Measurements from ENCODE around the gene ADGRF4.

The ADGRF4 gene

GRCh38 chr6:47680724-47681123 lies 17.7 kb upstream of the ADGRF4 start:
- no peak for DNase-seq (ENCODE audit: extremely low spot score, insufficient read length, low read depth)
- no peak for FAIRE-seq

GRCh38 chr6:47681201-47681990 lies 17.0 kb upstream of the ADGRF4 start:
- FAIRE-seq, result no peak
- DNase-seq (ENCODE audit: extremely low spot score, insufficient read length, low read depth), result no peak

GRCh38 chr6:47686411-47686810 lies 12.0 kb upstream of the ADGRF4 start:
- FAIRE-seq, result no peak
- no peak for DNase-seq (ENCODE audit: extremely low spot score, insufficient read length, low read depth)

- no peak for FAIRE-seq
- no peak for DNase-seq (ENCODE audit: extremely low spot score, insufficient read length, low read depth)
Measured at GRCh38 chr6:47687432-47687831, 10.9 kb upstream of the ADGRF4 start.

- FAIRE-seq (no peak), DNase-seq (ENCODE audit: extremely low spot score, insufficient read length, low read depth) (no peak)
Measured at GRCh38 chr6:47690214-47690613, 8.2 kb upstream of the ADGRF4 start.

- DNase-seq (ENCODE audit: extremely low spot score, insufficient read length, low read depth) (no peak), FAIRE-seq (no peak)
Measured at GRCh38 chr6:47690791-47691190, 7.6 kb upstream of the ADGRF4 start.

GRCh38 chr6:47697925-47698324 lies 455 bp upstream of the ADGRF4 start:
- DNase-seq (ENCODE audit: extremely low spot score, insufficient read length, low read depth) (no peak), FAIRE-seq (no peak)

GRCh38 chr6:47700053-47700452 lies 1.7 kb downstream of the ADGRF4 start:
- FAIRE-seq (no peak), DNase-seq (ENCODE audit: extremely low spot score, insufficient read length, low read depth) (no peak)

GRCh38 chr6:47700596-47700995 lies 2.2 kb downstream of the ADGRF4 start:
- no peak for DNase-seq (ENCODE audit: extremely low spot score, insufficient read length, low read depth)
- no peak for FAIRE-seq

GRCh38 chr6:47701363-47701762 lies 3.0 kb downstream of the ADGRF4 start:
- DNase-seq (ENCODE audit: extremely low spot score, insufficient read length, low read depth), result peak; percentile 7
- peak; percentile 35 for FAIRE-seq

- DNase-seq (ENCODE audit: extremely low spot score, insufficient read length, low read depth) (no peak), FAIRE-seq (no peak)
Measured at GRCh38 chr6:47709160-47709559, 10.8 kb downstream of the ADGRF4 start.

- DNase-seq (ENCODE audit: extremely low spot score, insufficient read length, low read depth) (no peak), FAIRE-seq (no peak)
Measured at GRCh38 chr6:47710295-47710694, 11.9 kb downstream of the ADGRF4 start.

- no peak for FAIRE-seq
- DNase-seq (ENCODE audit: extremely low spot score, insufficient read length, low read depth), result no peak
Measured at GRCh38 chr6:47713200-47713599, 14.8 kb downstream of the ADGRF4 start.

- DNase-seq (ENCODE audit: extremely low spot score, insufficient read length, low read depth) (no peak), FAIRE-seq (no peak)
Measured at GRCh38 chr6:47714802-47715201, 16.4 kb downstream of the ADGRF4 start.

- FAIRE-seq (no peak), DNase-seq (ENCODE audit: extremely low spot score, insufficient read length, low read depth) (no peak)
Measured at GRCh38 chr6:47715782-47716181, 17.4 kb downstream of the ADGRF4 start.

- no peak for FAIRE-seq
Measured at GRCh38 chr6:47716207-47716606, 17.8 kb downstream of the ADGRF4 start.

GRCh38 chr6:47718571-47718970 lies 20.2 kb downstream of the ADGRF4 start:
- DNase-seq (ENCODE audit: extremely low spot score, insufficient read length, low read depth), result no peak
- FAIRE-seq, result no peak

More at GRCh38 chr6:47716207-47716606, 17.8 kb downstream of the ADGRF4 start:
- DNase-seq (ENCODE audit: extremely low spot score, insufficient read length, low read depth), result no peak

GRCh38 chr6:47721189-47721588 lies 22.8 kb downstream of the ADGRF4 start:
- no peak for FAIRE-seq
- no peak for DNase-seq (ENCODE audit: extremely low spot score, insufficient read length, low read depth)

- FAIRE-seq (peak; percentile 64), DNase-seq (ENCODE audit: extremely low spot score, insufficient read length, low read depth) (no peak)
Measured at GRCh38 chr6:47722194-47722593, 23.8 kb downstream of the ADGRF4 start.

GRCh38 chr6:47724300-47724699 lies 25.9 kb downstream of the ADGRF4 start:
- DNase-seq (ENCODE audit: extremely low spot score, insufficient read length, low read depth) (no peak), FAIRE-seq (no peak)

GRCh38 chr6:47727391-47727790 lies 29.0 kb downstream of the ADGRF4 start:
- DNase-seq (ENCODE audit: extremely low spot score, insufficient read length, low read depth), result no peak

GRCh38 chr6:47729019-47729418 lies 30.6 kb downstream of the ADGRF4 start:
- FAIRE-seq (no peak), DNase-seq (ENCODE audit: extremely low spot score, insufficient read length, low read depth) (no peak)

More at GRCh38 chr6:47727391-47727790, 29.0 kb downstream of the ADGRF4 start:
- FAIRE-seq, result no peak

All from GM18507 (cell line).